ENCODE results near the gene GIGYF2.
A peak's percentile ranks its signal among the peaks of the same experiment; 100 is the strongest.
"Not testable (repeated sequence)": the region's sequence is repeated elsewhere in the genome, so short reads cannot be mapped to it uniquely, and the experiment has no call there.

GIGYF2 gene, protein sequence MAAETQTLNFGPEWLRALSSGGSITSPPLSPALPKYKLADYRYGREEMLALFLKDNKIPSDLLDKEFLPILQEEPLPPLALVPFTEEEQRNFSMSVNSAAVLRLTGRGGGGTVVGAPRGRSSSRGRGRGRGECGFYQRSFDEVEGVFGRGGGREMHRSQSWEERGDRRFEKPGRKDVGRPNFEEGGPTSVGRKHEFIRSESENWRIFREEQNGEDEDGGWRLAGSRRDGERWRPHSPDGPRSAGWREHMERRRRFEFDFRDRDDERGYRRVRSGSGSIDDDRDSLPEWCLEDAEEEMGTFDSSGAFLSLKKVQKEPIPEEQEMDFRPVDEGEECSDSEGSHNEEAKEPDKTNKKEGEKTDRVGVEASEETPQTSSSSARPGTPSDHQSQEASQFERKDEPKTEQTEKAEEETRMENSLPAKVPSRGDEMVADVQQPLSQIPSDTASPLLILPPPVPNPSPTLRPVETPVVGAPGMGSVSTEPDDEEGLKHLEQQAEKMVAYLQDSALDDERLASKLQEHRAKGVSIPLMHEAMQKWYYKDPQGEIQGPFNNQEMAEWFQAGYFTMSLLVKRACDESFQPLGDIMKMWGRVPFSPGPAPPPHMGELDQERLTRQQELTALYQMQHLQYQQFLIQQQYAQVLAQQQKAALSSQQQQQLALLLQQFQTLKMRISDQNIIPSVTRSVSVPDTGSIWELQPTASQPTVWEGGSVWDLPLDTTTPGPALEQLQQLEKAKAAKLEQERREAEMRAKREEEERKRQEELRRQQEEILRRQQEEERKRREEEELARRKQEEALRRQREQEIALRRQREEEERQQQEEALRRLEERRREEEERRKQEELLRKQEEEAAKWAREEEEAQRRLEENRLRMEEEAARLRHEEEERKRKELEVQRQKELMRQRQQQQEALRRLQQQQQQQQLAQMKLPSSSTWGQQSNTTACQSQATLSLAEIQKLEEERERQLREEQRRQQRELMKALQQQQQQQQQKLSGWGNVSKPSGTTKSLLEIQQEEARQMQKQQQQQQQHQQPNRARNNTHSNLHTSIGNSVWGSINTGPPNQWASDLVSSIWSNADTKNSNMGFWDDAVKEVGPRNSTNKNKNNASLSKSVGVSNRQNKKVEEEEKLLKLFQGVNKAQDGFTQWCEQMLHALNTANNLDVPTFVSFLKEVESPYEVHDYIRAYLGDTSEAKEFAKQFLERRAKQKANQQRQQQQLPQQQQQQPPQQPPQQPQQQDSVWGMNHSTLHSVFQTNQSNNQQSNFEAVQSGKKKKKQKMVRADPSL (N-terminal part only)

GRCh38 chr2:232697059-232697806 is at the start of gene GIGYF2:
Gene GIGYF2 (plus strand): TSS chr2:232697331. CDS start chr2:232735198, 37,867 bp downstream.
- DNase-seq: peak; percentile 92 to 95

DNA sequence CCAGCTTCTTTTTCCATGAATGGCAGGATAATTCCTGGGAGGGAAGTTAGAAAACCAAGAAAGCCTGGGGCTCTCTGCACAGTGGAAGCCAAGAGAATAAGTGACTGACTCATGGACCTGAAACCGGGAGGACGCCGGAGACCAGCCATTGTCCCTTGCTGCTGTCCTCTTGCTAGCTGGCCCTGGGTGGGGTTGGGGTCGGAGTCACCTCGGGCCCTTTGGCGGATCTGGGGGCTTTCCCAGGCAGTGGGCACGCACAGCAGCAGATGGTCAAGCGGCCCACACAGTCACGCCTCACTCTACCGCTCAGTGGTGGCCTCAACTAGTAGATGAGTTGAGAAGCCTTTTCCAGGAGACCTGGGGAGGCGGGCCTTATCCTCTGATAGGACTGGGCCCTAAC is 48.1 kb upstream of the GIGYF2 start:
- no peak for DNase-seq

GRCh38 chr2:232652505-232652851 is 44.7 kb upstream of the GIGYF2 start:
- DNase-seq: no peak

DNA sequence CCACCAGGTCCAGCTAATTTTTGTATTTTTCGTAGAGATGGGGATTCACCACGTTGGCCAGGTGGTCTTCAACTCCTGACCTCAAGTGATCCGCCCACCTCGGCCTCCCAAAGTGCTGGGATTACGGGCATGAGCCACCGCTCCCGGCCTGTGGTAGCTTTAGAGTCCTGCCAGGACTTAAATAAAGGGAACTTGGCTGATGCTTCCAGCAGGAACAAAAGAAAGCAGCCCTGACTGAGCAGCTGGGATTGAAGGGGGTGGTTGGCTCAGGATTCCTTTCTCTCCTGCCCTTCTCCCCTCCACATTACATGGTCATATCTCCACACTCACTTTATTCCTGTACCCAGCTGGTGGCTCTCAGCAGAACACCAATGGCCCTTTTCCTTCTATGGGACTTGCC is 43.7 kb upstream of the GIGYF2 start:
- no peak for DNase-seq

DNA sequence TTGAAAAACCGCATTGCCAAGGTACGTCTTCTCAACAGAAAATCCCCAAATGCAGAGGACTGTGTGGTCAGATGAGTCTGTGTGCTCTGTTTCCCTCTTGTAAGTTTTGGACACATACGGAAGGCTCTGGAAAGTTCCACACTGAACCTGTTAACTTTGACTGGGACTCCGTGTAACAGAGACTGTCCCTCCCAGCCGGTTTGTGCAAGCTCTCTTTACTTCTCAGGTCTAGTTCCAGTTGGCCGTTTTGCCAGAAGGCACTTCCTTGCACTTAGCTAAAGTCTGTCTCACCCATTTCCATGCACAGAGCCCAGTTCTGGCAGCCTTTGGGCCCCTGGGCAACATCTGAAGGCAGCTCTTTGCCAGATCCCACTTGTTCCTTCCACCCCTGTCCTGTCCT is 41.7 kb upstream of the GIGYF2 start:
- DNase-seq: no peak

GRCh38 chr2:232658217-232658785 is 38.8 kb upstream of the GIGYF2 start:
- no peak for DNase-seq

GRCh38 chr2:232659359-232659758 is 37.8 kb upstream of the GIGYF2 start:
- DNase-seq: no peak

GRCh38 chr2:232662486-232663260 is 34.5 kb upstream of the GIGYF2 start:
- DNase-seq: no peak

DNA sequence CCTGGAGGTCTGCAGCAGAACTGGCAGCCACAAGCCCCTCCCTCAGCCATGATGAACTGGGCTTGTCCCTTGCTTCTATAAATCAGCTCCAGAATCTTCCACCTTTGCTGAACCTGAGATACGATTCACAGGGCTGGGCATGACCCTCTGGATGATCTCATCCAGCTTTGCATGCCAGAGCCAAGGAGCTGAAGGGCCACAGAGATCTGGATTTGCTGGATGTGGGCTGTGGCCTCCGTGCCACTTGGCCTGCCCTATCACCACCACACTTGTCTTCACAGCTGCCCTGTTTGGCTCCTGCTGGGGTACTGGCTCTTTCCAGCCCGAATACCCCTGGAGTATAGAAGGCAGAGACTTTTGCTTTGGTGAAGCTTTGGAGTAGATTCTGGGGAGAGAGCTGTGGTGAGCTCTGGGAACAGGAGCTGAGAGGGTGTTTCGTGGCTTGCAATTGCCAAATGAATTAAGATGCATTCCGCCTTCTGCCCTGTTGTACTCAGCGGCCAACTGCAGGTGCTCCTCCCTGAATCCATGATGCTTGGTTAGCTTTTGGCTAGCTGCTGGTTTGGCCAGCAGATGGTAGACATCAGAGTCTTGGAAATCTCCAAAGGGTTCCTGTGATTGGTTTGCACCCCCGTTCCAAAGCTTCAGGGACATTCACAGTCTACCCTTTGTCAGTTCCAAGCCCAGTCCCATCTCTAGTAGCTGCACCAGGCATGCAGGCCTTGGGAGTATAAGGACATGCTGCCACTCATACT is 30.9 kb upstream of the GIGYF2 start:
- no peak for DNase-seq

DNA sequence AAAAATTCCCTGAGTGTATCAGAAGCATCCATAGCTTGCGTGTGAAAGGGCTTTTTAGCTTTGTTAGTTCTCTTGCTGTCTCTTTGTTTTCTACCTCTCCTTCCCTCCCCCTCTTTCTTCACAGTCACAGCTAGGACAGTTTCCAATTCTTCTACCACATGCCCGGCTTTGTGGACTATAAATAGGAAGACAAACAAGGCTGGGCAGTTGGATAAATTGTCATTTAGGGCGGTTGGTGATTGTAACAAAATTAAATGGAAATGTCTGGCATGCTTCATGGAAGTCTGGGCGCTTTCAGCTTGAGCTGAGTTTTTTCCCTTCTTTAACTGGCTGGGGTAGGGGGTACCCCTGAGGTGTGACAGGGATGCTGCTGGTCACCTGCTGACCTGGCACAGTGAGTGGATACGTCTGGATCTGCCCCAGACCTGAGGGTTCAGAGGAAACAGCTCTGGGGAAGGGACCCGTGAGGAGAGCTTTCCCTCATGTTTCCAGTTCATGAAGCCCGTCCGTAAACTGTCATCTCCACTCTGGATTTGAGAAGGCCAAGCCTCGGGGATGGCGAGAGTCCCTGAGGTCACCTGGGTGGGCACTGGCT is 29.0 kb upstream of the GIGYF2 start:
- DNase-seq: no peak

DNA sequence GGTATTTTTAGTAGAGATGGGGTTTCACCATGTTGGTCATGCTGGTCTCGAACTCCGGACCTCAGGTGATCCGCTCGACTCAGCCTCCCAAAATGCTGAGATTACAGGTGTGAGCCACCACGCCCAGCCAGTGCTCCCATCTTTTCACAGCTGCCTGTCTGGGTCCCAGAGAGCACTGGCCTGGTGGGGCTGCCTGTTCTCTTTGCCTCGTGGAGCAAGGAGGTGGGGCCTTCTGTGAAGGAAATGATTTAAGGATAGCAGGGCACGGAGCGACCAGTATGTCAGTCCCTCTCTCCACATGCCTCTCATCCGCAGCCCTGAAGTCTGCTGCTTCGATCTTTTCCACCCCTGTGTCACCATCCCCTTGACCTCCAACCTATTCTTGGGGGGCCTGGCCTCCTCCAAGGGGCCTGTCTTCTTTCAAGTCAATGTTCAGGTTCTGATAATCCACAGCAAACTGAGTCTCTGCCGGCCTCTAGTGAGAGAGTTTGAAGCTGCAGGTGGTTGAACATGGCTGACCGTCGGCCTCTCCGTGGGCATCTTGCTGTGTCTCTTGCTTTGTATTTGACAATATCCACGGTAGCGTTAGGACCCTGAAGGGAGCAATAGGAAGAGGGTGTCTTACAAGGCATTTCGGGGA is 28.2 kb upstream of the GIGYF2 start:
- DNase-seq: no peak

DNA sequence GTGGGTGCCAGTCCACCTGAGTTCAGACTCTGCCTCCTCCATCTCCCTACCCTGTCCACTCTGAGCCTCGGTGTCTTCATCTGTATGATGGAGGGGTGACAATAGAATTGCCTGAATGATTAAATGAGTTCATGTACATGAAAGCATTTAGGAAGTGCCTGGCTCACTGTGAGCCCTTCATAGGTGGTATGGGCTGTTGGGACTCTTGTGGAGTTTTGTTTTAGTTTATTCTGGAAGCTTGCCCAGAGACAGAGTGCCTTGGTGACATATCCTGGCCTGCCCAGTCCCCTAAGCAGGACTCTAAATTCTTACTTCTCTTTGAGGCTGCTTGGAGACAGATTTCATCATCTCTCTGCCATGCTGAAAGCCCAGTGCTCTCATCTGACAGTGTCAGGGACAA is 24.5 kb upstream of the GIGYF2 start:
- no peak for DNase-seq

DNA sequence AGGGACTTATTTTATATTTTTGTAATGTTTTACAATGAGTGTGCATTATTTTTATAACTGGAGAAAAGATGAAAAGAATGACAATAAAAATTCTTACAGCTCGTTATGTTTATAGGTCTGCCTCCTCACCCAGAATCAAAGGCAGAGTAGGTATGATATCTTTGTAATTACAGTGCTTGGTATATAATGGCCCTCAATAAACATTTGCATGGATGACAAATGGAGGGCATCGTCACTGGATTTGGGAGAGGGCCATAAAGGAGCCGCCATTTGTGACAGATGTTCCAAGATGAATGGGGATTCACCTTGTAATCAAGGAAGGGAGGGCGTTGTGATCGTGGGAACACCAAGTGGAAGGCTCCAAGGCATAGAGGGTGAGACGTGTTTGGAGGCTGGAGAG is 22.6 kb upstream of the GIGYF2 start:
- DNase-seq: no peak

- DNase-seq: no peak
Observed at GRCh38 chr2:232675381-232675780, 21.8 kb upstream of the GIGYF2 start.

DNA sequence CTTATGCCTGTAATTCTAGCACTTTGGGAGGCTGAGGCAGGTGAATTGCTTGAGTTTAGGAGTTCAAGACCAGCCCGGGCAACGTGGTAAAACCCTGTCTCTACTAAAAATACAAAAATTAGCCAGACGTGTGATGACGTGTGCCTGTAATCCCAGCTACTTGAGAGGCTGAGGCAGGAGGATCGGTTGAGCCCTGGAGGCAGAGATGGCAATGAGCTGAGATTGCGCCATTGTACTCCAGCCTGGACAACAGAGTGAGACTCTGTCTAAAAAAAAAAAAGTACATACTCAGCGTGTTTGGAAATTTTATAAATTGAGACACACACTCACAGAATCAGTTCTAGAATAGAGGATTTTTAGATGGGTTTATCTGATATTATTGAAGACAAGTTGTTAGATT is 17.1 kb upstream of the GIGYF2 start:
- no peak for DNase-seq

- no peak for DNase-seq
Observed at GRCh38 chr2:232681527-232681926, 15.6 kb upstream of the GIGYF2 start.

GRCh38 chr2:232683368-232683767 is 13.8 kb upstream of the GIGYF2 start:
- no peak for DNase-seq

DNA sequence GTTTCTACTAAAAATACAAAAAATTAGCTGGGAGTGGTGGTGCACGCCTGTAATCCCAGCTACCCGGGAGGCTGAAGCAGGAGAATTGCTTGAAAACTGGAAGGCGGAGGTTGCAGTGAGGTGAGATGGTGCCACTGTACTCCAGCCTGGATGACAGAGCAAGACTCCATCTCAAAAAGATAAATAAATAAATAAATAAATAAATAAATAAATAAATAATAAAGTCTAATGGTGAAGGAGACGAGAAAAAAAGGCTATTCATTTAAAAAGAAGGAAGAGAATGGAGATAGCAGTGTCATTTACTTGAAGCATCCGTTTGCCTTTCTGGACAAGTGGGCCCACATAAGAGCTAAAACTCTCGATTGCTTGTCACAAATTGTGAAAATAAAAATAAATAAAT is 11.7 kb upstream of the GIGYF2 start:
- not testable (repeated sequence) for DNase-seq

- no peak for DNase-seq
Observed at GRCh38 chr2:232687382-232688160, 9.6 kb upstream of the GIGYF2 start.

All from bone marrow (tissue), 2 donors.